Breast epithelium (tissue), 3 donors: ENCODE results near the gene FBXW4.

ENCODE experiments used
- CTCF ChIP-seq, 3 donors: fragments of 450-650 bp; IDR thresholded peaks; one replicate each; pipeline ENCODE4 v1.5.1; 2016 to 2017; ENCODE audit warnings: antibody characterized with exemption in 3 of 3, mild to moderate bottlenecking in 3 of 3, moderate library complexity in 3 of 3
- POLR2A ChIP-seq: fragments of 450-650 bp; IDR thresholded peaks from one replicate; pipeline ENCODE4 v1.6.1; 2016; ENCODE audit warnings: antibody characterized with exemption, mild to moderate bottlenecking, moderate library complexity

- TF ChIP-seq CTCF (IDR thresholded peaks at IDR 0.05) (no peak), POLR2A (no peak)
Observed at GRCh38 chr10:101573885-101574753, 120.9 kb downstream of the FBXW4 start.
